Amniotic stem cell (primary cell): ENCODE data around the gene ZNF285.
"Not testable (repeated sequence)": the region's sequence is repeated elsewhere in the genome, so short reads cannot be mapped to it uniquely, and the experiment has no call there.

Source experiments
- DNase-seq: peaks from one replicate; lab custom pipeline; 2025; lab: John Stamatoyannopoulos, UW

The ZNF285 gene

DNA sequence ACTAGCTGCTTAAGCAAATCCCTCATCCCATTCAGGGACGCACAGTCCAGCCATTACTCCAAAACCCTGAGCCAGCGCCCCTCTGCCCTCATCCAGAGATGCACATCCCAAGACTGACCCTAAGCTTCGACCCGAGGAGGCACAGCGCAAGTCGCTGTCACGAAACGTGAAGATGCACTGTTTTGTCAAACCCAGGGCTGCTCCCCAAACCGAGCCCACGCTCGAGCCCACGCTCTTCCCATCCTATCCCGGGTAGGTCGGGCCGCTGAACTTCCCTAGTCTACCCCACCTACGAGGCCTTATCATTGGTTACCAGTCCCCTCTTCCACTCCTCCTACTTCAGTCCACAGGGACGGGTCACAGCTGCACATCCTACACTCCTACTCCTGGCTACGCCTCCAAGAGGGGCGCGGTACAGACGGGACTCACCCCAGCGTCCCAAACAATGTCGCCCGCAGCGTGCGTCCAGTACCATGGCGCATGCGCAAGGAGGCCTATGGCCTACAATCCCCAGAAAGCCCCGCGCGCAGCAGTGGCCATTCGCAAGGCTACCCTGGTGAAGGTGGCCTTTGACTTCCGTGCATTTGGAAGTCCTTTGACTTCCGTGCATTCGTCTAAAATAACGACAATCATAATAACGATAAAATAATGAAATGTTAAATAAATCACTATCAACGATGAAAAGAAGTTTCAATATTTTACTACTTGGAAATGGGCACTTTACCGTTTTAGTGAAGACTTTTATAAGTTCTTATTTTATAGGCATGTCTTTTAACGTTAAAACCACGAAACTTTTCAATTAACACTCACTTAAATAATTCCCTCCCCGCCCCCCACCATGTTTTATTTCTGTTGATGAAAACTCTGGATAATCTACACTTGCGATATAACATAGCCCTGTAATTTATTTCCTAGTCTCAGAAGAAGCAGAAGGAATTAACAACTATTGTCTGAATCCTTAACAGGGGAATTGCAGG lies at the start of gene ZNF285:
TSS of gene ZNF285 (minus strand) at position 470 of the 977 bp plus-strand sequence. CDS start 4,395 bp downstream, outside the sequence.
- no peak for DNase-seq

DNA sequence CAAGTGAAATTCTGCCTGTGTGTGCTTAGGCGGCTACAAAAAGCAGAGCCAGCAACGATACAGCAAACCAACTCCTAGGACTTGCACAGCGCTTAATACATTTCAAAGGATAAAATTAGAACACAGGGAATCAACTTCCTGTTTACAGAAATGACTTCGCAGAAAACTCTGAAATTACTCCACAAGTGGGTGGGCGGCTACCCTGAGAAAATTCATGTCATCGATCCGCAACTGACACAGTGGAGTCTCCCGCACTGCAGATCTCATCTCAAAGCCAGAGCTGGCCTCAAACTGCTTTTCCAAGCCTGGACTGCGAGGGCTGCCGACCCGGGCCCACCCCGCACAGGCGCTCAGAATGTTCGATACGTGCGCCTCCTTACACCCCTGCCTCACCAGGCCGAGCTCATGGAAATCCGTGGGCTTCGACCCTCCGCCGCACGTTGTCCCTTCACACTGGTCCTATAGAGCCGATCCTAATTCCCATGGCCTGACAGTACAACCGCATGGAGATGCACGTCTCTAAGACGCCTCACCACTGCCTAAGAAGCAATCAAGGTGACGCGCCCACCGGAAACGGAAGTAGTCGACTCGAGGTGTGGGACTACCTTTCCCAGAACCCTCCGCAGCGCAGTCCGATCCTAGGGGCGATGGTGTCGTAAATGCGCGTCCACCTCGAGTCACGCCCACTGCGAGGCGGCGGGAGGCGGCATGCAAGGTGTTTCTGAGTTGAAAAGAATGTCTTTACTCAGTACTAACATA lies 46.7 kb upstream of the ZNF285 start, which contains the start of gene ZNF229:
TSS of gene ZNF229 (minus strand) at position 557 of the 759 bp plus-strand sequence. CDS start 5,625 bp downstream, outside the sequence.
- peak; percentile 80 for DNase-seq

DNA sequence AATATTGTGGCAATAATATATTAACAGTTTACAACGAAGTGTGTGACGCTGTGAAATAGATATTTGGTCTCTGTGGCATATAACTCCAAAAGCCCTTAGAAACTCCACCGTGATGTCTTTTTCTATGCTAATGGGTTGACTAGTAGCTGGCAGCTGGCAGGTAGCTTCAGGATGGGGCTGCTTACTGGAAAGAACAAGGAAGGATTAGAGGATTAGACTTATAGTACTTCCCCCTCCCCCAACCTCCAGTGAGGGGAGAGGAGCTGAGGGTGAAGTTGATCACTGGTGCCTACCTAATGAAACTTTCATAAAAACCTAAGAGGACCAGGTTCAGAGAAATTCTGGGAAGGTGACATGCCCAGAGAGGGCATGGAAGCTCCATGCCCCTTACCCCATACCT lies 37.0 kb upstream of the ZNF285 start:
- DNase-seq = no peak

DNA sequence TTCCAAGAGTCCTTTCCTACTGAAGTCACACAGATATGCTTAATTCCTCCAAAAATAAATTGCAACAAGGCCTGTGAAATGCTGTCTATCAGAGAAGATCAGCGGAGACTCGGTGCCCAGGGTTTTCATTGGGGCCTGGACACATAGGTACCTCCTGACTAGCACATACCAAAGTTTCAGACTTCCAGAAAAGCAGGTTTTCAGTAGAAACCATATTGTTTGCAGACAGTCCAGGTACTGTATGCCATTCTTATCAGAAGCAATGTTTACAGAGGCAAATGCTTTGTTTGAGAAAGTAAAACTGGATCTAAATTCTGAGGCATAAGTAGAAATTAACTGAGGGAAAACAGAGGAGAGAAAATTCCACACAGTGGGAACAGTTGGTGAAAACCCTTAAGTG lies 34.0 kb upstream of the ZNF285 start:
- DNase-seq = no peak

DNA sequence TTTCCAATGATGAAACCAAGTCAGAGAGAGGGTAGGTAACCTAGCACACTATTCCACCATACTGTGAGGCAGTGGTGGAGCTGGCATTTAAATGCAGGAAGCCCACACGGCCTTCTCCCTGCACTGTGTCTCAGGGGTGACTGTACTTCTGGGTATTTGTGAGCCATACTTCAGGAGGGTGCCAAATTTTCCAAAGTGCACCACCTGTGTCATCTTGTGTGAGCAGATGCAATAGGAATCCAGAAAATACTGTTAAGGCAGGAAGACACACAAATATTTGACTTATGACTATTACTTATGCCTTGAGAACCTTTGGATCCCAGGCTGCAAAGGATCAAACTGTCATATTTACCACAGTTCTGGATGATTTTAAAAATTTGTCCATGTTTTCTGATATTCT lies 29.5 kb upstream of the ZNF285 start:
- no peak for DNase-seq

DNA sequence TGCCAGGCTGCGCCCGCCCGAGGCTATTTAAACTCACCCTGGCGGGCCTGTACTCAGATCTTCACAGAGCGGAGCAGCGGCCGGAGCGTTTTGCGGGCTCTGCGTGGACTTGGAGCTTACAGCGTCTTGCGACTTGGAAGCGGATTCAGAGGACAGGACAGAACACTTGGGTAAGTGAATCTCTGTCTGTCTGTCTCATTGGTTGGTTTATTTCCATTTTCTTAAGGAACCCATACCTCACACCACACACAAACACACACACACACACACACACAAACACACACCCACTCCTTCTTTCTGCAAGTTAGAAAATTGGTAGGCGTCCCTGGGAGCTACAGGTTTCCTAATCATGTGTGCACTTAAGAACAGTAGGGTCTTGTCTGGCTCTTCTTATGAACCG lies 14.1 kb upstream of the ZNF285 start:
- not testable (repeated sequence) for DNase-seq

DNA sequence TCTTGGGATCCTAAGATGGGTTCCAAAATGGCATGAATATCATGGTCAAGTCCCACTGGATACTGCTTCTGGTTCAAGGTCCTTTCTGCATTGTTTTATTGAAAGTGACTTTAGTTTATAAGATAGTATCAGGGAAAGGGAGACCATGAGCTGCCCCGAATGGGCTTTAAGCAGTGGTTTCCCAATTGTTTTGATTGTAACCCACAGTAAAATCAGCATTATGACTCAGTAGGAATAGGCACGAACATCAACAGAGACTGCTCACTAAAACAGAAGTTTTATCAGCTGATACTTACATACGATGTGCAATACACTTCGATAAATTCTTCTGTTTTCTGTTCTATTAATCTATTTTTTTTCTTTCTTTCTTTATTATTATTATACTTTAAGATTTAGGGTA lies 12.1 kb downstream of the ZNF285 start:
- DNase-seq = not testable (repeated sequence)

DNA sequence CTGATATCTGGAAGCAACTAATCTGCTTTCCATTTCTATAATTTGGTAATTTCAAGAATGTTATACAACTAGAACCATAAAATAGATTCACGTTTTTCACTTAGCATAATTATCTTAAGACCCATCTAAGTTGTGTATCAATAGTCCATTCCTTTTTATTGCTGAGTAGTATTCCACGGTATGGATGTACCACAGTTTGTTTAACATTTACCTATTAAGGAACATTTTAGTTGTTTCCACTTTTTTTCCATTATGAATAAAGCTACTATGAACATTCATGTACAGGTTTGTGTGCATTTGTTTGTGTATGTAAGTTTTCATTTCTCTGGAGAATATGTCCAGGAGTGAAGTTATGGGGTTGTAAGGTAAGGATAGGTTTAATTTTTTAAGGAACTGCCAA lies 26.6 kb downstream of the ZNF285 start:
- DNase-seq = no peak

DNA sequence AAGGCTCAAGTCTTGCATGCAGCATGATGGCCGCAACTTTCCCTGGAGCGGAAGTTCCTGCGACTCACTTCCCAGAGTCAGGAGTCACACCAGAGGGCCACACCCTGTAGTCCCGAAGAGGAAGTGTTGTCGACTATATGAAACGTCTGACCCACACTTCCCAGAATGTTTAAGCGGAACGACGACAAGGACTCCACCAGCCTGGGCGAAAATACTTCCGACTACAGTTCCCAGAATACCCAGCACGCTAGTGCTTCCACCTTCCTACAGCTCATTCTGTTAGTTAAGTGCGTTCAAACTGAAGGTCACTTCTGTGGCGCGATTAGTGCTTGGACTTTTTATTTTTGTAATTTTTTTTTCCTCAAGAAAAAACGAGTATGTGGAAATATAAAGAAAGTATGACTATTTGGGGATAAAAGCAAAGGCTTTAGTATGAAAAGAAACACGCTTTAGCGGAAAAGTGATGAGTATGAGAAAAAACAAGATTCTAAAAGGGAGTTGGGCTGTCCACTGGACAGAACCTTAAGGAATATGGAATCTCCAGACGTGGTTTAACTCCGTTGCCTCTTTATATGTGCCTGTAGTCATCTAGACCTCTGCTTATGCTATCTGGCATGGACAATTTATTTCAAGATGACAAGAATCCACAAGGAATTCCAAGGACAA lies 29.5 kb downstream of the ZNF285 start:
- DNase-seq = no peak

DNA sequence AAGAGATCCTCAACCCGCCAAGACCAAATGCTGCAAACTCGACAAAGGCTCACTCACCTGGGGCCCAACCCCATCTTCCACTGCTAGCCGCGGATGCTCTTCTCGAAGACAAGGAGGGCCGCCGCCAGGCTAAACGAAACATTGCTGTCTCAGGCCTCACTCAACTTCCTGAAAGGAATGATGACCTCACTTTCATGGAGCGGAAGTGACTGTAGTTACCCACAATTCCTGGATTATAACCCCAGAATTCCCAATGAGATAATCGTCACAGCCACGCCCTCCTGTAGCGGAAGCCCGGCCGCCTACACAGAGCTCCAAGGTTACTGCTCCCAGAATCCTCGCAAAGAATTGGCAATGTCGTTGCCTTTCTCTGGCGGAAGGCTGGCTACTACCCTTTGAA lies 34.4 kb downstream of the ZNF285 start:
- no peak for DNase-seq

DNA sequence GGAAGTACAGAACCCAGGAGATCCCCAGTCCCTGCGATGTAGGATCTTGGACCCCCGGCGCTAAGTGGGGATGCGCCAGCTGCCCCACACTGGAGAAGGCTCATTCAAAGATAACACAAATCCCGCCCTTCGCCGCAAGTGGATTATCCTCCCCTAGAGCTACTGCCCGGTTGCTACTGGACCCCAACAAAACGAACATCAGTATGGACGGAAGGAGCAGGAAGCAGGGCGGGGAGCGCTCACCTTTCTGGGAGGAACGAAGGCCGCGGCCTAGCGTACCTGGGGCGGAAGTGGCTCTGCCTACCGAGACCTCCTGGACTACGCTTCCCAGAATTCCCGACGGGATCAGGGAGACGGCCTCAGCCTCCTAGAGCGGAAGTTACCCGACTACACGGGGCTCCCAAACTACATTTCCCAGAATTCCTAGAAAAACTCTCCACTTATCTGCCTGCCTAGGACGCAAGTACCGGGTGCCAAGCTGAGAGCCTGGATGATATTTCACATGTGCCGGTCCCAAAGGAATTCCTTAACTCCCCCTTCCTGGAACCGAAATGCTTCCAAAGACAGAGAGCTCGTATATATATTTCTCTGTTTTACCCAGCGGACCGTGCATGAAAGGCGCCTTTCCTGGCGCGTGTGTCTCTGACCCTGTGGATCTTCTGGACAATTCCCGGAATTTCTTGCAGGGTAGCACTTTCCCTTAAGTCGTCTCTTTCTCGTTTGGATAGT lies 44.9 kb downstream of the ZNF285 start, which contains the start of gene ZNF112:
TSS of gene ZNF112 (minus strand) at position 298 of the 729 bp plus-strand sequence. CDS start 16,141 bp downstream, outside the sequence.
- DNase-seq = peak; percentile 85

DNA sequence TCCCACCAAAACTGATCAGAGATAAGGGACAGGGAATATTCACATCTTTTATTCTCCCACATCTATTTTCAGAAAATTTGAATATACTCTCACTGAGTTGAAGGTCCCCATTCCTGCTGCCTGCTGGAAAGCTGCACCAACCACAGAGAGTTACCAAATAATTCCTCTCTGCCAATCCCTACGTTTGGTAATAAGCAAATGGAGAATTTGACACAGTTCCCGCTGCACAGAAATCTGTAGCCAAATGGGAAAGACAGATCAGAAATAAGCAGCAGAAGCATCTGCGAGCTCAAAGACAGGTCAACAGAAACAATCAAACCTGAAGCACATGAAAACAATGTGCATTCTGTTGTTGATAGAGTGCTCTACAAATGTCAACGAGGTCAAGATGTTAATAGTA lies 54.9 kb downstream of the ZNF285 start:
- DNase-seq = no peak

DNA sequence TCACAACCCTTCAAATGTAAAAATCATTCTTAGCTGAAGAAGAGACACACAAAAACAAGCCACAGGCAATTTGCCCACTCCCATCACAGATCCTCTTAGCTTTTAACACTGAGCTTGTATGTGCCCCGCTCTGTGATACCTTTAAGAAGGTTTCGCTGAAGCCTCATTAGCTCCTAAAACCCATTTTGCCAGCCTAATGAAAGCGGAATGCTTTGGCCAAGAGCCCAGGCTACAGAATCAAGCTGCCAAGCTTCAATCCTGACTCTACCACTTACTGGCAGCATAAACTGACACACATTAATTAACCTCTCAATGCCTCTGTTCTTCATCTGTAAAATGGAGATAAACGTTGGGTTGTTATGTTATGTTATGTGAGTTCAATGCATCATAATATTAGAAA lies 55.4 kb downstream of the ZNF285 start:
- DNase-seq = no peak

DNA sequence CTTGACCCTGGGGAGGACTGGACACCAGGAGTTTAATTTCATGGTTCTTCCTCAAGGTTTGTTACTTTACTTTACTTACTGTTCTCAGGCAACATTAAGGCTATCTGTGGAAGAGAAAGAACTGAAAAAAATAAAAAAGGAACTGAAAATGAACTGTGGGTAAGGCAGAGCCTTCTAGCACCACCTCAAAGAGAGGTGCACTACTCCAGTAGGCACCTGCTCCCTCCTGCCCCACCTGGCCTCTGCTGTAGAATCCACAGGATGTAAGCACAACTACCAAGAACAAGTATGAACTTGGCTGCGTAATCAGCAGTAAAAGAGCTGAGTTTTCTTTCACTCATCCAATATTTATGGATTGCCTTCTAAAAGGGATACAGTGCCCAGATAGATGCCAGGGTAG lies 57.2 kb downstream of the ZNF285 start:
- no peak for DNase-seq

DNA sequence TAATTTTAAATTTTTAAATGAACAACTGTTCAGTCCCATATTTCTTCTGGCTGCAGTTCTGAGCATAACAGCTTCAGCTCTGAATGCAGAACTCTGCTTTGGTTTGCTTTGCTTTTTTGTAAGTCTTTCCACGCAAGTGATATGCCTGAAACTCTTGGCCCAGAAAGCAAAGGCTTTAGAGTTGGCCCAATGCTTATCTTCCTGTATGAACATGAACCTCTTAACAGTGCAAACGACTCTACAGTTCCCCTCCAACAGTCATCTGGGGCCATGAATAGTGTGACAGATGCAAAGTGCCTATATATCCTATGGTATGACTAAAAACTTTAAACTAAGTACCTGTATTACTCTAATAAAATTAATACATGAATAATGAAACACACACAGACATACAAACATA lies 59.6 kb downstream of the ZNF285 start:
- no peak for DNase-seq

DNA sequence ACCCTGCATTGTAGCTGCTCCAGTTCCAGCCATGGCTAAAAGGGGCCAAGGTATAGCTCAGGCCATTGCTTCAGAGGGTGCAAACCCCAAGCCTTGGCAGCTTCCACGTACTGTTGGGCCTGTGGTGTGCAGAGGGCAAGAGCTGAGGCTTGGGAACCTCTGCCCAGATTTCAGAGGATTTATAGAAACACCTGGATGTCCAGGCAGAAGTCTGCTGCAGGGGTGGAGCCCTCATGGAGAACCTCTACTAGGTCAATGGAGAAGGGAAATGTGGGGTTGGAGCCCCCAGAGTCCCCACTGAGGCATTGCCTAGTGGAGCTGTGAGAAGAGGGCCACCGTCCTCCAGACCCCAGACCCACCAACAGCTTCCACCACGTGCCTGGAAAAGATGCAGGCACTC lies 66.8 kb downstream of the ZNF285 start:
- not testable (repeated sequence) for DNase-seq
